GM21526 (cell line): Measurements from ENCODE around the gene PTRHD1.
"Not testable (repeated sequence)": the region's sequence is repeated elsewhere in the genome, so short reads cannot be mapped to it uniquely, and the experiment has no call there.

ENCODE experiments used
- ATAC-seq: cut with Tn5 transposase; IDR thresholded peaks from one replicate; pipeline ENCODE4 v1.9.1; 2021; ENCODE audit warnings: moderate library complexity; ENCODE audit not compliant: unreplicated experiment, low FRiP score

Gene PTRHD1

GRCh38 chr2:24792874-24793760, at the start of gene PTRHD1, which contains the start of gene CENPO:
Gene PTRHD1 (minus strand): TSS chr2:24793391. CDS start chr2:24793377, 14 bp downstream.
Gene CENPO (plus strand): TSS chr2:24793425. CDS start chr2:24793920, 495 bp downstream.
- ATAC-seq, result peak; percentile 85

GRCh38 chr2:24842081-24843050, 49.2 kb upstream of the PTRHD1 start:
- ATAC-seq, result no peak

- ATAC-seq, result no peak
These were observed 48.1 kb upstream of the PTRHD1 start for GRCh38 chr2:24840962-24841945.

- no peak for ATAC-seq
These were observed 47.1 kb upstream of the PTRHD1 start for GRCh38 chr2:24840164-24840869.

- ATAC-seq, result no peak
These were observed 46.5 kb upstream of the PTRHD1 start for GRCh38 chr2:24839729-24840128.

- no peak for ATAC-seq
These were observed 45.4 kb upstream of the PTRHD1 start for GRCh38 chr2:24838541-24838940.

- ATAC-seq, result no peak
These were observed 44.9 kb upstream of the PTRHD1 start for GRCh38 chr2:24837996-24838513.

- ATAC-seq, result no peak
These were observed 43.5 kb upstream of the PTRHD1 start for GRCh38 chr2:24836706-24837105.

GRCh38 chr2:24836206-24836605, 43.0 kb upstream of the PTRHD1 start:
- ATAC-seq, result no peak

GRCh38 chr2:24835411-24835810, 42.2 kb upstream of the PTRHD1 start:
- ATAC-seq, result not testable (repeated sequence)

GRCh38 chr2:24834733-24835395, 41.7 kb upstream of the PTRHD1 start:
- ATAC-seq, result no peak

- ATAC-seq, result no peak
These were observed 40.9 kb upstream of the PTRHD1 start for GRCh38 chr2:24833821-24834732.

GRCh38 chr2:24832931-24833701, 39.9 kb upstream of the PTRHD1 start:
- no peak for ATAC-seq

GRCh38 chr2:24832521-24832920, 39.3 kb upstream of the PTRHD1 start:
- ATAC-seq, result no peak

GRCh38 chr2:24832073-24832461, 38.9 kb upstream of the PTRHD1 start:
- no peak for ATAC-seq

GRCh38 chr2:24831221-24832072, 38.3 kb upstream of the PTRHD1 start:
- no peak for ATAC-seq
